H1 (cell line): Measurements from ENCODE around the gene JPT1. TPM values are rescaled to one million over a fixed set of nuclear protein-coding genes. Genes with fewer than 3 reads are reported as not detected.

Source experiments
- CTCF ChIA-PET: fragments of 300-600 bp; sonication (Branson Sonifier 250); formaldehyde crosslinking; loops from one replicate; lab custom pipeline; 2021; ENCODE audit not compliant: partially characterized antibody; lab: Charles Lee
- POLR2A ChIA-PET: fragments of 300-600 bp; sonication (Branson Sonifier 250); formaldehyde crosslinking; loops from one replicate; lab custom pipeline; 2021; ENCODE audit warnings: inconsistent platforms; ENCODE audit not compliant: partially characterized antibody; lab: Charles Lee
- DNase-seq, 2 experiments: peaks; one replicate each; pipeline versions ENCODE4 v3.0.0 to v3.0.0-alpha.2; 2010 to 2022; ENCODE audit warnings: low spot score in 2 of 2, low read depth in 1 of 2, mixed read lengths in 1 of 2
- FAIRE-seq: peaks from 2 replicates; lab custom pipeline; 2011; peaks lifted over from hg19 to GRCh38; lab: Jason Lieb, UNC
- H2AFZ ChIP-seq: 2 replicates; pipeline ENCODE4 v1.8.1; 2012; ENCODE audit warnings: low read length, inconsistent platforms
- H2AK5ac ChIP-seq: 2 replicates; pipeline ENCODE4 v1.6.1; 2013; ENCODE audit warnings: low read depth, low read length
- H2BK120ac ChIP-seq: replicated peaks from 2 replicates; pipeline ENCODE3; 2013; ENCODE audit warnings: low read depth, low read length, inconsistent platforms
- H2BK12ac ChIP-seq: 2 replicates; pipeline ENCODE4 v1.6.1; 2013; ENCODE audit warnings: low read depth, low read length
- H2BK15ac ChIP-seq: 2 replicates; pipeline ENCODE4 v1.6.1; 2013; ENCODE audit warnings: low read length
- H2BK20ac ChIP-seq: 2 replicates; pipeline ENCODE4 v1.6.1; 2013; ENCODE audit warnings: low read length
- H2BK5ac ChIP-seq: 2 replicates; pipeline ENCODE4 v1.6.1; 2013; ENCODE audit warnings: low read depth, low read length
- H3K14ac ChIP-seq: 2 replicates; pipeline ENCODE4 v1.6.1; 2013; ENCODE audit warnings: inconsistent platforms; ENCODE audit not compliant: insufficient read length
- H3K18ac ChIP-seq: 2 replicates; pipeline ENCODE4 v1.6.1; 2013; ENCODE audit warnings: low read length; ENCODE audit errors: extremely low read depth
- H3K23ac ChIP-seq: 2 replicates; pipeline ENCODE4 v1.6.1; 2013; ENCODE audit warnings: inconsistent platforms; ENCODE audit not compliant: insufficient read length
- H3K23me2 ChIP-seq: 2 replicates; pipeline ENCODE4 v1.6.1; 2013; ENCODE audit warnings: low read depth, low read length
- H3K27ac ChIP-seq: 2 replicates; pipeline ENCODE4 v1.6.1; 2011; ENCODE audit warnings: low read depth, low read length, inconsistent platforms
- H3K27me3 ChIP-seq, 4 experiments: replicated peaks in 1 of 4; 1 replicate in 1 of 4; 2 replicates in 3 of 4; pipeline versions ENCODE4 v1.6.1 to v1.8.1; 2011 to 2013; ENCODE audit warnings: low read length in 3 of 4, mild to moderate bottlenecking in 3 of 4, inconsistent platforms in 2 of 4, mixed read lengths in 2 of 4, moderate library complexity in 1 of 4; ENCODE audit not compliant: control insufficient read depth in 3 of 4, insufficient read depth in 3 of 4; ENCODE audit errors: extremely low read depth in 1 of 4
- H3K36me3 ChIP-seq, 4 experiments: 2 replicates each; pipeline versions ENCODE4 v1.6.1 to v1.8.1; 2011 to 2013; ENCODE audit warnings: mild to moderate bottlenecking in 4 of 4, low read length in 3 of 4, moderate library complexity in 2 of 4, control low read depth in 1 of 4, inconsistent platforms in 1 of 4; ENCODE audit not compliant: insufficient read depth in 4 of 4, control insufficient read depth in 2 of 4
- H3K4ac ChIP-seq: replicated peaks from 2 replicates; pipeline ENCODE3; 2013; ENCODE audit warnings: low read length, low read depth, mixed read lengths, inconsistent platforms; ENCODE audit not compliant: insufficient read length
- H3K4me1 ChIP-seq, 4 experiments: replicated peaks in 1 of 4; 1 replicate in 1 of 4; 2 replicates in 3 of 4; pipeline versions ENCODE4 v1.6.1 to v1.8.1; 2011 to 2013; ENCODE audit warnings: low read length in 3 of 4, inconsistent platforms in 2 of 4, mixed read lengths in 1 of 4; ENCODE audit not compliant: insufficient read depth in 4 of 4, control insufficient read depth in 3 of 4
- H3K4me2 ChIP-seq, 2 experiments: 2 replicates each; pipeline versions ENCODE4 v1.6.1 to v1.8.1; 2011 to 2013; ENCODE audit warnings: low read depth in 2 of 2, low read length in 2 of 2, control low read depth in 1 of 2, inconsistent platforms in 1 of 2, mild to moderate bottlenecking in 1 of 2; ENCODE audit not compliant: insufficient read depth in 1 of 2
- H3K4me3 ChIP-seq, 4 experiments: fragments of 200-600, 300-600 bp in 1 of 4; sonication (generic), shearing (Covaris generic), sonication (Bioruptor Twin) in 1 of 4; 2 replicates each; pipeline versions ENCODE4 v1.5.1 to v1.8.1; 2011 to 2016; ENCODE audit warnings: low read length in 4 of 4, low read depth in 3 of 4, control low read depth in 2 of 4, inconsistent platforms in 2 of 4, mild to moderate bottlenecking in 2 of 4, mixed read lengths in 1 of 4, moderate library complexity in 1 of 4; ENCODE audit not compliant: insufficient read depth in 2 of 4; ENCODE audit errors: extremely low read depth in 1 of 4
- H3K56ac ChIP-seq: replicated peaks from 2 replicates; pipeline ENCODE3; 2013; ENCODE audit warnings: low read depth, mild to moderate bottlenecking, mixed read lengths, low read length, inconsistent platforms; ENCODE audit not compliant: insufficient read length
- H3K79me1 ChIP-seq: 2 replicates; pipeline ENCODE4 v1.6.1; 2013; ENCODE audit warnings: low read depth, low read length, control low read depth
- H3K79me2 ChIP-seq, 2 experiments: 2 replicates each; pipeline versions ENCODE4 v1.6.1 to v1.8.1; 2012 to 2013; ENCODE audit warnings: low read length in 2 of 2, mild to moderate bottlenecking in 2 of 2, inconsistent platforms in 1 of 2; ENCODE audit not compliant: insufficient read depth in 2 of 2, control insufficient read depth in 1 of 2
- H3K9ac ChIP-seq, 4 experiments: replicated peaks in 1 of 4; 1 replicate in 1 of 4; 2 replicates in 3 of 4; pipeline versions ENCODE4 v1.6.1 to v1.8.1; 2011 to 2013; ENCODE audit warnings: low read depth in 3 of 4, low read length in 3 of 4, control low read depth in 2 of 4, mild to moderate bottlenecking in 2 of 4, moderate library complexity in 2 of 4, inconsistent platforms in 1 of 4; ENCODE audit errors: extremely low read depth in 1 of 4
- H3K9me3 ChIP-seq, 2 experiments: 2 replicates each; pipeline versions ENCODE4 v1.6.1 to v1.8.1; 2012 to 2013; ENCODE audit warnings: mild to moderate bottlenecking in 2 of 2, moderate library complexity in 2 of 2, control low read depth in 1 of 2, inconsistent platforms in 1 of 2, low read depth in 1 of 2, low read length in 1 of 2, mixed read lengths in 1 of 2; ENCODE audit not compliant: insufficient read depth in 2 of 2
- H4K20me1 ChIP-seq, 2 experiments: replicated peaks in 1 of 2; 2 replicates each; pipeline versions ENCODE3 to v1.8.1; 2011 to 2013; ENCODE audit warnings: inconsistent platforms in 2 of 2, low read length in 2 of 2, mild to moderate bottlenecking in 1 of 2; ENCODE audit not compliant: insufficient read depth in 2 of 2, control insufficient read depth in 1 of 2
- H4K5ac ChIP-seq: 2 replicates; pipeline ENCODE4 v1.6.1; 2013; ENCODE audit warnings: low read length, low read depth, mixed read lengths, inconsistent platforms; ENCODE audit not compliant: insufficient read length
- H4K8ac ChIP-seq: 2 replicates; pipeline ENCODE4 v1.8.0; 2013; ENCODE audit warnings: mild to moderate bottlenecking, moderate library complexity, low read length, inconsistent platforms; ENCODE audit not compliant: insufficient read depth; ENCODE audit errors: extremely low read depth
- H4K91ac ChIP-seq: replicated peaks from 2 replicates; pipeline ENCODE3; 2013; ENCODE audit warnings: low read length, mixed read lengths, inconsistent platforms; ENCODE audit not compliant: insufficient read length
- BRCA1 ChIP-seq: IDR thresholded peaks from 2 replicates; pipeline ENCODE4 v1.6.1; 2012; ENCODE audit warnings: low read depth, low read length, improper control_type of control experiment
- CEBPB ChIP-seq: IDR thresholded peaks from 2 replicates; pipeline ENCODE4 v1.6.1; 2012; ENCODE audit warnings: low read depth, low read length
- CTBP2 ChIP-seq: IDR thresholded peaks from 2 replicates; pipeline ENCODE4 v1.7.0; 2011; ENCODE audit warnings: borderline replicate concordance, mild to moderate bottlenecking, moderate library complexity, mixed read lengths, low read length; ENCODE audit not compliant: insufficient read depth, insufficient read length
- FOSL1 ChIP-seq: IDR thresholded peaks from 2 replicates; pipeline ENCODE4 v1.6.1; 2011; ENCODE audit warnings: mild to moderate bottlenecking, low read depth, low read length, moderate library complexity; ENCODE audit not compliant: insufficient read depth
- KDM4A ChIP-seq: IDR thresholded peaks from one replicate; pipeline ENCODE4 v1.7.1; 2012; ENCODE audit warnings: low read depth, mild to moderate bottlenecking, moderate library complexity, low read length, inconsistent platforms; ENCODE audit not compliant: severe bottlenecking
- TAF1 ChIP-seq: IDR thresholded peaks from 2 replicates; pipeline ENCODE4 v1.6.1; 2011; ENCODE audit warnings: mild to moderate bottlenecking, low read depth, low read length
- TAF7 ChIP-seq: optimal IDR thresholded peaks from 2 replicates; pipeline ENCODE3; 2011; ENCODE audit warnings: low read depth, mild to moderate bottlenecking, inconsistent platforms, low read length, moderate library complexity, borderline replicate concordance
- TBP ChIP-seq: IDR thresholded peaks from 2 replicates; pipeline ENCODE4 v1.6.1; 2011; ENCODE audit warnings: low read depth, low read length, improper control_type of control experiment
- TCF12 ChIP-seq: IDR thresholded peaks from 2 replicates; pipeline ENCODE4 v1.6.1; 2011; ENCODE audit warnings: low read depth, mild to moderate bottlenecking, low read length
- WGBS, 2 experiments: shearing (Covaris generic) in 1 of 2; methylation state at CpG; one replicate each; pipeline versions ENCODE4 v1.1.6 to v1.1.7; 2013 to 2015; ENCODE audit warnings: low lambda C conversion rate in 2 of 2, mixed read lengths in 2 of 2, inconsistent platforms in 1 of 2, low coverage in 1 of 2, missing lambda C conversion rate in 1 of 2; ENCODE audit not compliant: insufficient replicate concordance in 2 of 2, insufficient coverage in 1 of 2, insufficient read length in 1 of 2; ENCODE audit errors: extremely low coverage in 1 of 2, missing lambda C conversion rate in 1 of 2; 5-methylcytosine and 5-hydroxymethylcytosine counted together
- polyA plus RNA-seq, 7 experiments: library from polyadenylated mRNA; depleted of rRNA in 3 of 7; stranded (reverse) in 5 of 7; unstranded in 2 of 7; fragments of >200 nt in 5 of 7; fragments of 200-250 nt in 2 of 7; gene quantifications; 1 replicate in 5 of 7; 2 replicates in 1 of 7; 4 replicates in 1 of 7; pipeline versions ENCODE4 v1.2.1 to v1.2.3, GENCODE V29; 2011 to 2013; ENCODE audit warnings: missing spikeins in 2 of 7, mixed read lengths in 2 of 7
- total RNA-seq: library from RNA; stranded (reverse); fragmentation: NEBNext Ultra II Directional; extraction: Animal tissue kit (Norgen Biotek cat#: 25700); gene quantifications from 2 replicates; pipeline ENCODE4 v1.2.1, GENCODE V29; 2021

The JPT1 gene
- total and polyA plus RNA-seq, 2 of the 8 experiments (the other 6 are each of a cell fraction or from before 2014, with no cell fraction given): 154 to 369 TPM

DNA sequence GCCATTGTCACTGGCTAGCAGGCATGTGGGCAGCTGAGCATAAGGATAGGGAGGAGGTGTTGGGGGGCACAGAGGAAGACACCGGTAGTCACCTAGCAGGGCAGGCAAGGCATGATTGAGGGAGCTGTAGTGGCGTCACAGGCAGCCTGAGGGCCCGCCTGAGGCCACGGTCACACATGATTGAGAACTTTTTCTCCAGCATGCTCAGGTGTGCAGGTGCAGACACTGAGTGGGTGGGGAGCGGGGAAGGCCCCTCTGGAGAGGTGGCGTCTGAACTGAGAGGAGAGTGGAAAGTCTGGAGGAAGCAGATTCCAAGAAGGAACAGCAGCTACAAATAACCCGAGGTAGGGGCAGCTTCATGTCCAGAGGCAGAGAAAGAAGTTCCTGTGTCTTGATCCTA lies 55.5 kb downstream of the JPT1 start:
- Histone ChIP-seq H2AFZ (no peak overlapping the region), H3K56ac (no peak overlapping the region), H2BK5ac (no peak overlapping the region), H2BK20ac (no peak overlapping the region), H2BK120ac (no peak overlapping the region), H3K9me3 (peaks cover 0 to 3% of the 10 kb centered on the region in 2 experiments; a peak in 2 of 4 replicates), H4K91ac (no peak overlapping the region), H3K23me2 (no peaks in the 10 kb centered on the region), H3K18ac (no peak overlapping the region), H3K36me3 (peaks cover 0 to 9% (median 4%) of the 10 kb centered on the region in 4 experiments; a peak in 5 of 8 replicates), H3K79me1 (peaks cover 2% of the 10 kb centered on the region; the same call in 1 of the 2 replicates), H3K4ac (no peak overlapping the region), H4K8ac (no peak overlapping the region), H3K27ac (no peak overlapping the region), H2BK12ac (no peak overlapping the region), H3K4me2 (no peak overlapping the region), H3K4me1 (peaks cover 0 to 3% (median 0%) of the 10 kb centered on the region in 4 experiments; a peak in 3 of 7 replicates), H2AK5ac (no peak overlapping the region), H3K14ac (no peak overlapping the region), H3K4me3 (no peak overlapping the region), H3K9ac (no peak overlapping the region), H4K20me1 (no peaks in the 10 kb centered on the region), H3K27me3 (no peaks in the 10 kb centered on the region), H3K79me2 (no peaks in the 10 kb centered on the region), H3K23ac (no peak overlapping the region), H2BK15ac (no peak overlapping the region), H4K5ac (no peak overlapping the region)
- ChIA-PET POLR2A (interaction anchor here (0.6 to 8.7 kb wide), 4 partner anchors 9 to 40 kb away, joined by 3 to 32 read pairs (median 4); partner anchors contain the start of gene SLC16A5), CTCF (interaction anchor here (0.6 to 2.1 kb wide), 8 partner anchors 12 to 142 kb away, joined by 3 to 9 read pairs (median 4); partner anchors contain the start of genes NT5C and SLC16A5)
- TF ChIP-seq TCF12 (no peak), BRCA1 (no peak), KDM4A (no peak), CTBP2 (no peak), CEBPB (no peak), TAF7 (no peak), TBP (no peak), FOSL1 (no peak), TAF1 (no peak)
- 82% methylated on average over 7 of the region's 7 CpGs; no CpG with 5 or more reads in 1 of the 2 experiments for WGBS, 2 experiments
- FAIRE-seq (no peak), DNase-seq (no peak)
